Neural cell (in vitro differentiated cells): ENCODE results near the gene PPM1L.

Source experiments
- CTCF ChIP-seq: fragments of 450-650 bp; IDR thresholded peaks from 2 replicates; pipeline ENCODE4 v1.5.1; 2014; ENCODE audit warnings: antibody characterized with exemption, mild to moderate bottlenecking, moderate library complexity; ENCODE audit not compliant: poor library complexity, severe bottlenecking
- EZH2 ChIP-seq: fragments of 200-600, 300-800 bp; shearing (Covaris generic), sonication (generic); IDR thresholded peaks from 2 replicates; pipeline ENCODE4 v1.6.1; 2014; ENCODE audit warnings: antibody characterized with exemption, low read length, borderline replicate concordance, mild to moderate bottlenecking; ENCODE audit not compliant: insufficient read depth, poor library complexity, severe bottlenecking
- REST ChIP-seq: IDR thresholded peaks from 2 replicates; pipeline ENCODE4 v1.6.1; 2012; ENCODE audit warnings: borderline replicate concordance

DNA sequence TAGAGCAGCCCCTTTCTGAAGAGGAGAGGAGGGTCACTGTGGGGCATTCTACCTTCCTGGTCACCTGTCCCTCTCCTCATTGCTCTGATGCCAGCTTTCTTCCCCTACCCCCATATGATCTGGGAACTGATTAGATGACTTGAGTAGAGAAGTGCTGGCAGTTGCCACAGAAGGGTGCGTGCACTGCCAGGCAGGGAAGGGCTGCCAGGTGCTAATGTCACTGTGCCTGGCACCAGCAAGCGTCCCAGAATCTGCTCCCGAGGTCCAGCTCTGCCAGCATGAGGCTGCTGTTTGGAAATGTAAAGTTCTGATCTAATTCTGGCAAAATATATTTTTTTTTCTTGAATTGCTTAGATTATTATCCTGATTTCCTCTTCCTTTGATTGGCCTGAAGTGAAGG lies 52.8 kb downstream of the PPM1L start:
- TF ChIP-seq REST, result no peak
- no peak for TF ChIP-seq CTCF
- no peak for TF ChIP-seq EZH2
